Kidney epithelial cell (primary cell): ENCODE data around the gene HMGXB4. TPM values are rescaled to one million over a fixed set of nuclear protein-coding genes. Genes with fewer than 3 reads are reported as not detected.

Experiments used
- DNase-seq: peaks from one replicate; pipeline ENCODE4 v3.0.0-alpha.2; 2010; ENCODE audit warnings: low read depth
- H3K27me3 ChIP-seq: 2 replicates; pipeline ENCODE4 v1.6.0; 2011; ENCODE audit warnings: low read length; ENCODE audit not compliant: control insufficient read depth, insufficient read depth
- H3K36me3 ChIP-seq: 2 replicates; pipeline ENCODE4 v1.5.1; 2011; ENCODE audit warnings: low read length; ENCODE audit not compliant: control insufficient read depth, insufficient read depth
- H3K4me3 ChIP-seq: 2 replicates; pipeline ENCODE4 v1.5.1; 2011; ENCODE audit warnings: low read depth, mild to moderate bottlenecking, control low read depth, low read length
- CTCF ChIP-seq: IDR thresholded peaks from 2 replicates; pipeline ENCODE4 v1.5.1; 2011; ENCODE audit warnings: mild to moderate bottlenecking, moderate library complexity, low read length, control low read depth, inconsistent platforms; ENCODE audit not compliant: insufficient read depth, poor library complexity, severe bottlenecking
- total RNA-seq: library from RNA; depleted of rRNA; stranded (reverse); fragments of >200 nt; gene quantifications from 2 replicates; pipeline ENCODE4 v1.2.3, GENCODE V29; 2015

HMGXB4 gene
- total RNA-seq, 1 donor from 2014 or later, result 23.4 TPM

GRCh38 chr22:35215993-35216392 is 41.3 kb upstream of the HMGXB4 start:
- no peaks in the 10 kb centered on the region for H3K27me3 ChIP-seq
- no peak for DNase-seq
- no peak for TF ChIP-seq CTCF
- no peak overlapping the region for H3K4me3 ChIP-seq
- no peaks in the 10 kb centered on the region for H3K36me3 ChIP-seq

GRCh38 chr22:35217527-35217926 is 39.8 kb upstream of the HMGXB4 start:
- Histone ChIP-seq H3K36me3 (no peaks in the 10 kb centered on the region), H3K4me3 (no peak overlapping the region), H3K27me3 (no peaks in the 10 kb centered on the region)
- TF ChIP-seq CTCF, result no peak
- no peak for DNase-seq

GRCh38 chr22:35218079-35218478 is 39.2 kb upstream of the HMGXB4 start:
- H3K27me3 ChIP-seq, result no peaks in the 10 kb centered on the region
- DNase-seq, result no peak
- H3K36me3 ChIP-seq, result no peaks in the 10 kb centered on the region
- no peak for TF ChIP-seq CTCF
- no peak overlapping the region for H3K4me3 ChIP-seq

- no peak overlapping the region for H3K4me3 ChIP-seq
- H3K27me3 ChIP-seq, result no peaks in the 10 kb centered on the region
- H3K36me3 ChIP-seq, result no peaks in the 10 kb centered on the region
- no peak for DNase-seq
- TF ChIP-seq CTCF, result no peak
Observed at GRCh38 chr22:35219012-35219411, 38.3 kb upstream of the HMGXB4 start.

- H3K4me3 ChIP-seq, result no peak overlapping the region
- no peak for TF ChIP-seq CTCF
- no peaks in the 10 kb centered on the region for H3K36me3 ChIP-seq
- no peak for DNase-seq
- no peaks in the 10 kb centered on the region for H3K27me3 ChIP-seq
Observed at GRCh38 chr22:35220221-35220620, 37.1 kb upstream of the HMGXB4 start.

- no peaks in the 10 kb centered on the region for H3K36me3 ChIP-seq
- no peak for TF ChIP-seq CTCF
- DNase-seq, result no peak
- H3K4me3 ChIP-seq, result no peak overlapping the region
- H3K27me3 ChIP-seq, result peaks cover 4% of the 10 kb centered on the region
Observed at GRCh38 chr22:35225010-35225409, 32.3 kb upstream of the HMGXB4 start.
